HEK293T (cell line): Measurements from ENCODE around the gene DNAJC10.
A peak's percentile ranks its signal among the peaks of the same experiment; 100 is the strongest.
"Not testable (repeated sequence)": the region's sequence is repeated elsewhere in the genome, so short reads cannot be mapped to it uniquely, and the experiment has no call there.

Experiments used
- CTCF ChIA-PET: fragments of 350-600 bp; formaldehyde crosslinking; extraction: SDS; loops from one replicate; lab custom pipeline; 2021; ENCODE audit warnings: antibody characterized with exemption, inconsistent platforms; lab: Yijun Ruan, JAX
- POLR2A ChIA-PET: fragments of 350-600 bp; formaldehyde crosslinking; extraction: SDS; loops from one replicate; lab custom pipeline; 2020; ENCODE audit warnings: antibody characterized with exemption, inconsistent platforms; lab: Yijun Ruan, JAX
- DNase-seq: peaks from one replicate; pipeline ENCODE4 v3.0.0; 2012; ENCODE audit warnings: mixed read lengths; ENCODE audit errors: extremely low spot score
- ARNT ChIP-seq: fragments of 450-650 bp; IDR thresholded peaks from 2 replicates; pipeline ENCODE4 v1.6.1; 2017; ENCODE audit warnings: mild to moderate bottlenecking
- BHLHE40 ChIP-seq: fragments of 450-650 bp; IDR thresholded peaks from 2 replicates; pipeline ENCODE4 v1.6.1; 2016; ENCODE audit warnings: mild to moderate bottlenecking, moderate library complexity, borderline replicate concordance
- CTBP1 ChIP-seq: fragments of 450-650 bp; IDR thresholded peaks from 2 replicates; pipeline ENCODE4 v1.6.1; 2016; ENCODE audit warnings: borderline replicate concordance
- ELF4 ChIP-seq: fragments of 450-650 bp; IDR thresholded peaks from 2 replicates; pipeline ENCODE4 v1.6.1; 2017; ENCODE audit warnings: antibody characterized with exemption
- FOXA1 ChIP-seq: fragments of 450-650 bp; IDR thresholded peaks from 2 replicates; pipeline ENCODE4 v1.6.1; 2016; ENCODE audit warnings: mild to moderate bottlenecking
- FOXK2 ChIP-seq: fragments of 450-650 bp; IDR thresholded peaks from 2 replicates; pipeline ENCODE4 v1.6.1; 2016; ENCODE audit warnings: mild to moderate bottlenecking
- FOXM1 ChIP-seq: fragments of 450-650 bp; IDR thresholded peaks from 2 replicates; pipeline ENCODE4 v1.6.1; 2017; ENCODE audit warnings: mild to moderate bottlenecking, borderline replicate concordance
- HDGF ChIP-seq: fragments of 450-650 bp; IDR thresholded peaks from 2 replicates; pipeline ENCODE4 v1.6.1; 2017; ENCODE audit warnings: antibody characterized with exemption, borderline replicate concordance
- L3MBTL2 ChIP-seq: fragments of 450-650 bp; conservative IDR thresholded peaks from 2 replicates; pipeline ENCODE4 v1.6.1; 2016; ENCODE audit warnings: mild to moderate bottlenecking
- LEF1 ChIP-seq: fragments of 450-650 bp; IDR thresholded peaks from 2 replicates; pipeline ENCODE4 v1.6.1; 2017; ENCODE audit warnings: mild to moderate bottlenecking, borderline replicate concordance
- NFRKB ChIP-seq: fragments of 450-650 bp; IDR thresholded peaks from 2 replicates; pipeline ENCODE4 v1.6.1; 2016; ENCODE audit warnings: mild to moderate bottlenecking, moderate library complexity
- SP1 ChIP-seq: fragments of 450-650 bp; IDR thresholded peaks from 2 replicates; pipeline ENCODE4 v1.6.1; 2017
- SUZ12 ChIP-seq: fragments of 450-650 bp; IDR thresholded peaks from 2 replicates; pipeline ENCODE4 v1.6.1; 2016; ENCODE audit warnings: mild to moderate bottlenecking
- TARDBP ChIP-seq: fragments of 450-650 bp; IDR thresholded peaks from 2 replicates; pipeline ENCODE4 v1.6.1; 2016
- ZNF384 ChIP-seq: fragments of 450-650 bp; IDR thresholded peaks from 2 replicates; pipeline ENCODE4 v1.6.1; 2016
- TF ChIP-seq, protein P1 (sequence below): fragments of 450-650 bp; IDR thresholded peaks from 2 replicates; pipeline ENCODE4 v1.6.1; 2016

DNAJC10 gene

DNA sequence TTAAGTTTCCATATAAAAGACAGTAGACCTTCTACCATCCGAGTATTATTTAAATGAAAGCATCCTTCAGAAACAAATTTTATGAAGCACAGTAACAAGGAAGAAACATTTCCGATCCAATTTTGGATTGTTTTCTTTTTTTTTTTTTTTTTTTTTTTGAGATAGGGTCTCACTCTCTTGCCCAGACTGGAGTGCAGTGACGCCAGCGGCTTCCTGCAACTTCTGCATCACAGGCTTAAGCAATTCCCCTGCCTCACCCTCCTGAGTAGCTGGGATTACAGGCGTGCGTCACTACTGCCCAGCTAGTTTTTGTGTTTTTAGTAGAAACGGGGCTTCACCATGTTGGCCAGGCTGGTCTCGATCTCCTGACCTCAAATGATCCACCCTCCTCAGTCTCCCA lies 3.1 kb downstream of the DNAJC10 start:
- POLR2A ChIA-PET, CTCF ChIA-PET, DNase-seq: not testable (repeated sequence)
- peak; percentile 48; the same call in 1 of the 2 replicates for TF ChIP-seq ZNF384

DNA sequence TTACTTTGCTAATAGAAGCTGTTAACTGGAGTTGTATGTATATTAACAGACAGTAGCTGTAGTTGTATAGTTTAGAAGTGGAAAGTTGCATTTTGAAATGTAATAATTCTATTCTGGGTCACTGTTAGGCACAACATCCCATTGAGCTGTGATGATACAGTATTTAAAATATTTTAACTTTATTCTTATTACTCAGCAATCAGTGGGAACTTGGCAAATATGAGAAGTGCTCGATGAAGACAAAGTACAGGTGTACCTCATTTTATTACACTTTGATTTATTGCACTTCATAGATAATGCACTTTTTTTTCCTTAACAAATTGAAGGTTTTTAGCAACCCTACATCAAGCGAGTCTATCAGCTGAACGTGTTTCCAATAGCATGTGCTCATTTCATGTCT lies 8.6 kb downstream of the DNAJC10 start:
- CTCF ChIA-PET, result no interaction called here
- POLR2A ChIA-PET, result interaction anchor here (1.7 kb wide), 1 partner anchor 9 kb away, joined by 9 read pairs; the partner anchor contains the start of gene DNAJC10
- no peak for DNase-seq
- TF ChIP-seq L3MBTL2, result no peak
- TF ChIP-seq SUZ12, result no peak
- no peak for TF ChIP-seq SP1
- TF ChIP-seq NFRKB, result no peak
- TF ChIP-seq HDGF, result no peak
- no peak for TF ChIP-seq BHLHE40
- no peak for TF ChIP-seq FOXA1
- no peak for TF ChIP-seq ARNT
- no peak for TF ChIP-seq ELF4
- TF ChIP-seq FOXM1, result no peak
- TF ChIP-seq, protein P1, sequence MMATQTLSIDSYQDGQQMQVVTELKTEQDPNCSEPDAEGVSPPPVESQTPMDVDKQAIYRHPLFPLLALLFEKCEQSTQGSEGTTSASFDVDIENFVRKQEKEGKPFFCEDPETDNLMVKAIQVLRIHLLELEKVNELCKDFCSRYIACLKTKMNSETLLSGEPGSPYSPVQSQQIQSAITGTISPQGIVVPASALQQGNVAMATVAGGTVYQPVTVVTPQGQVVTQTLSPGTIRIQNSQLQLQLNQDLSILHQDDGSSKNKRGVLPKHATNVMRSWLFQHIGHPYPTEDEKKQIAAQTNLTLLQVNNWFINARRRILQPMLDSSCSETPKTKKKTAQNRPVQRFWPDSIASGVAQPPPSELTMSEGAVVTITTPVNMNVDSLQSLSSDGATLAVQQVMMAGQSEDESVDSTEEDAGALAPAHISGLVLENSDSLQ, result no peak
- TF ChIP-seq LEF1, result no peak
- TF ChIP-seq TARDBP, result no peak
- no peak for TF ChIP-seq ZNF384

DNA sequence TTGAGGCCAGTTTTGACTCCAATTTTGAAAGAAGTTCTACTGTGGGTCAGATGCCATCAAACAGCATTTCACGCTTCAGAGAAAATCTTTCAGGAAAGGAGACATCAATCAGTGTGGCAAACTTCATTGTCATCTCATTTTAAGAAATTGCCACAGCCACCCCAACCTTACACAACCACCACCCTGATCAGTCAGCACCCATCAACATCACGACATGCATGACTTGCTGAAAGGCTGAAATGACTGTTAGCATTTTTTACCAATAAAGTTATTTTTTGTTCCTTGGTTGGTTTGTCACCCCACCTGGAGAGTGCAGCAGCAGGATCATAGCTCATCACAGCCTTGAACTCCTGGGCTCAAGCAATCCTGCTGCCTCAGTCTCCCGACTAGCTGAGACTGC lies 10.4 kb downstream of the DNAJC10 start:
- CTCF ChIA-PET, result no interaction called here
- TF ChIP-seq TARDBP (no peak), SUZ12 (no peak), FOXK2 (no peak), BHLHE40 (no peak), ELF4 (no peak), SP1 (no peak), L3MBTL2 (no peak), FOXA1 (no peak), HDGF (no peak), ZNF384 (no peak), NFRKB (no peak)
- POLR2A ChIA-PET, result no interaction called here
- DNase-seq, result no peak

DNA sequence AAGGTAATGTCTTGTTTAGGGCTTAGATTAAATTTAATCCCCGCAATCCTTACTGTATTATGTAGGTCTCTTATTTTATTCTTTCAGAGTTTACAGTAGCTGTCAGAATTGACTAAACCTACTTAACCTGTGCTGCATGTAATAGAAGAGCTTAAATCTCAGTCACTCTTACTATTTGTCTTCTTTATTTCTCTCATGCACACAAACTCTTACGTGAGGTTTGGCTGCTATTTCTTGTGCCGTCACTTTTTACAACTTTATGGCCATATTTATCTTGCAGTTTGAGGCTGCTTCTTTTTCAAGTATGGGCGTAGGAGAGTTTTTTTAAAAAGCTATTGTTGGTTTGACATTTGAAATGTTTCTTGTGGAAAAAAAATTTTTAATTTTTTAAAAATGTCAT lies 12.0 kb downstream of the DNAJC10 start:
- DNase-seq, result no peak
- POLR2A ChIA-PET, result no interaction called here
- CTCF ChIA-PET, result no interaction called here

DNA sequence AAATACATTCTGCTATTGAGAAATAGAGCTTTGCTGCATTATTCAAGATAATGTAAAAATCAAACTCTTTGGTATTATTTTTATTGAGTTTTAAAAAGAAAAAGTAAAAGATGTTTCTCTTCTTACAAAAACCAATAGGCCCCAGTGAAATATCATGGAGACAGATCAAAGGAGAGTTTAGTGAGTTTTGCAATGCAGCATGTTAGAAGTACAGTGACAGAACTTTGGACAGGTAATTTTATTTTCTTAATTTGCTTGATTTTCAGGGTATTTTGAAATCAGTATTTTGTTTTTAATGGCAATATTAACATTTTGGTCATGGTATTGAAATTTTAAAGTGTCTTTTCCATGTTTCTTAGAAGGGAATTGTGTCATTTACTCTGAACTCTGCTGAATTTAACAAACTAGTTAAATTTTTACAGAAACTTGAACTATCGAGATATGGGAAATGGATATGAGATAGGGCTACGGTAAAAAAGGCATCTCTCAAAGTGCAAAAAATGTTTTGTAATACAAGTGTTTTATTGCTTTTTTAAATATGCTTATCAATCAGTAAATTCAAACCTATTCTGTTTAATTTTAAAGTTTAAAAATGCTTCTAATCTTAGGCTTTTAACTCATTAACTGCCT lies 13.8 kb downstream of the DNAJC10 start:
- no peak for DNase-seq
- no peak for TF ChIP-seq ELF4
- no peak for TF ChIP-seq SP1
- no peak for TF ChIP-seq ARNT
- TF ChIP-seq L3MBTL2, result no peak
- no peak for TF ChIP-seq TARDBP
- no peak for TF ChIP-seq FOXA1
- TF ChIP-seq BHLHE40, result no peak
- TF ChIP-seq HDGF, result no peak
- no peak for TF ChIP-seq FOXM1
- TF ChIP-seq SUZ12, result no peak
- no peak for TF ChIP-seq ZNF384
- TF ChIP-seq, protein P1, result no peak
- TF ChIP-seq CTBP1, result no peak
- TF ChIP-seq FOXK2, result no peak
- no peak for TF ChIP-seq LEF1
- TF ChIP-seq NFRKB, result no peak
- CTCF ChIA-PET, result no interaction called here
- POLR2A ChIA-PET, result interaction anchor here (1.2 kb wide), 1 partner anchor 14 kb away, joined by 3 read pairs; the partner anchor contains the start of gene DNAJC10

More for the DNA sequence above, 12.0 kb downstream of the DNAJC10 start:
- TF ChIP-seq TARDBP (no peak), ARNT (no peak)

DNA sequence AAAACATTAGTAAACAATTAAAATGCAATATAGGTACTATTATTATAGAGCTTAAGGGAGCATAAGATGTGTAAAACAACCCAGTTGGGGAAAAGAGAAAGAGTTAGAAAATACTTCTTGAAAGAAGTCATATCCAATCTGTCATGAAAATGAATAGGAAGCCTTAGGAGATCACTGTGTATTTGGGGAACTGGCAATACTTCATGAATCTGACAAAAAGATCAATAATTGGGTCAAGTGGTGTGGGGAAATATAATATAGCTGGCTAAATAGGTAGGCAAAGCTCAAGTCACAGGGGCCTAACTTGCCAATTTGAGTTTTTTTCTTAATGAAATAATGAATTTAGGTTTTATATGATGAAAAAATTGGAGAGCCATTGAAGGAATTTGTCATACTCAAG lies 14.4 kb downstream of the DNAJC10 start:
- POLR2A ChIA-PET, result interaction anchor here (1.2 kb wide), 1 partner anchor 15 kb away, joined by 3 read pairs; the partner anchor contains the start of gene DNAJC10
- CTCF ChIA-PET, result no interaction called here
- no peak for TF ChIP-seq NFRKB
- TF ChIP-seq ARNT, result no peak
- TF ChIP-seq CTBP1, result no peak
- TF ChIP-seq FOXA1, result no peak
- TF ChIP-seq BHLHE40, result no peak
- TF ChIP-seq HDGF, result no peak
- TF ChIP-seq L3MBTL2, result no peak
- TF ChIP-seq FOXK2, result no peak
- TF ChIP-seq SUZ12, result no peak
- TF ChIP-seq FOXM1, result no peak
- TF ChIP-seq TARDBP, result no peak
- no peak for TF ChIP-seq LEF1
- no peak for TF ChIP-seq ELF4
- no peak for TF ChIP-seq ZNF384
- no peak for TF ChIP-seq SP1
- TF ChIP-seq, protein P1, result no peak
- DNase-seq, result no peak
